CD14-positive monocyte (primary cell): ENCODE data around the gene CXADR. TPM values are rescaled to one million over a fixed set of nuclear protein-coding genes. Genes with fewer than 3 reads are reported as not detected.

Experiments
- DNase-seq, 3 donors: peaks; one replicate each; pipeline ENCODE4 v3.0.0-alpha.2; 2011 to 2022
- H2AFZ ChIP-seq: 2 replicates; pipeline ENCODE4 v1.6.0; 2012; ENCODE audit warnings: mild to moderate bottlenecking, low read depth, low read length, inconsistent platforms; ENCODE audit not compliant: insufficient read depth, poor library complexity, severe bottlenecking
- H3K27ac ChIP-seq, 2 donors: 1 replicate in 1 of 2; 2 replicates in 1 of 2; pipeline ENCODE4 v1.5.1; 2012 to 2013; ENCODE audit warnings: low read length in 2 of 2, control low read depth in 1 of 2, inconsistent platforms in 1 of 2, low read depth in 1 of 2, mild to moderate bottlenecking in 1 of 2
- H3K27me3 ChIP-seq, 2 donors: one replicate each; pipeline versions ENCODE4 v1.6.0 to v1.6.1; 2011 to 2013; ENCODE audit warnings: low read length in 2 of 2; ENCODE audit not compliant: control insufficient read depth in 2 of 2, insufficient read depth in 2 of 2
- H3K36me3 ChIP-seq, 2 donors: replicated peaks in 1 of 2; 1 replicate in 1 of 2; 2 replicates in 1 of 2; pipeline versions ENCODE4 v1.5.1 to v1.6.1; 2012 to 2013; ENCODE audit warnings: low read length in 2 of 2, control low read depth in 1 of 2, inconsistent platforms in 1 of 2, mild to moderate bottlenecking in 1 of 2; ENCODE audit not compliant: insufficient read depth in 2 of 2, control insufficient read depth in 1 of 2
- H3K4me1 ChIP-seq, 2 donors: 1 replicate in 1 of 2; 2 replicates in 1 of 2; pipeline versions ENCODE4 v1.5.1 to v1.6.1; 2012 to 2013; ENCODE audit warnings: low read length in 2 of 2, control low read depth in 1 of 2, inconsistent platforms in 1 of 2, mild to moderate bottlenecking in 1 of 2, moderate library complexity in 1 of 2; ENCODE audit not compliant: insufficient read depth in 2 of 2, control insufficient read depth in 1 of 2
- H3K4me2 ChIP-seq: replicated peaks from 2 replicates; pipeline ENCODE3; 2012; ENCODE audit warnings: low read length, moderate library complexity, mild to moderate bottlenecking; ENCODE audit not compliant: poor library complexity, severe bottlenecking; ENCODE audit errors: extremely low read depth
- H3K4me3 ChIP-seq, 3 experiments: fragments of 200-600 bp in 1 of 3; sonication (generic) in 1 of 3; replicated peaks in 1 of 3; 1 replicate in 2 of 3; 2 replicates in 1 of 3; pipeline ENCODE4 v1.5.1; 2011 to 2013; ENCODE audit warnings: low read length in 3 of 3, mild to moderate bottlenecking in 3 of 3, control low read depth in 2 of 3, low read depth in 2 of 3, inconsistent platforms in 1 of 3, moderate library complexity in 1 of 3
- H3K79me2 ChIP-seq: 2 replicates; pipeline ENCODE4 v1.6.0; 2012; ENCODE audit warnings: mild to moderate bottlenecking, control low read depth, inconsistent platforms, low read length, moderate library complexity; ENCODE audit not compliant: insufficient read depth
- H3K9ac ChIP-seq: 2 replicates; pipeline ENCODE4 v1.6.0; 2017; ENCODE audit warnings: low read length, mild to moderate bottlenecking; ENCODE audit not compliant: insufficient read depth, poor library complexity, severe bottlenecking
- H3K9me3 ChIP-seq, 2 donors: replicated peaks in 1 of 2; 1 replicate in 1 of 2; 2 replicates in 1 of 2; pipeline versions ENCODE4 v1.5.1 to v1.6.1; 2012 to 2013; ENCODE audit warnings: low read length in 2 of 2, control low read depth in 1 of 2; ENCODE audit not compliant: control insufficient read depth in 1 of 2, insufficient read depth in 1 of 2
- H4K20me1 ChIP-seq: 2 replicates; pipeline ENCODE4 v1.6.0; 2012; ENCODE audit warnings: mild to moderate bottlenecking, low read length, control low read depth, moderate library complexity; ENCODE audit not compliant: insufficient read depth
- H3K27ac Mint-ChIP-seq, 7 donors: one replicate each; pipeline ENCODE4 v1.8.0; 2020; ENCODE audit warnings: mild to moderate bottlenecking in 7 of 7, mixed read lengths in 7 of 7, moderate library complexity in 6 of 7, inconsistent platforms in 2 of 7
- H3K27me3 Mint-ChIP-seq, 3 donors: one replicate each; pipeline ENCODE4 v1.8.0; 2021 to 2022; ENCODE audit warnings: low read depth in 3 of 3, mild to moderate bottlenecking in 3 of 3, mixed read lengths in 3 of 3, moderate library complexity in 3 of 3, inconsistent platforms in 1 of 3
- H3K36me3 Mint-ChIP-seq, 2 donors: one replicate each; pipeline ENCODE4 v1.8.0; 2020; ENCODE audit warnings: mixed read lengths in 2 of 2, inconsistent platforms in 1 of 2, mild to moderate bottlenecking in 1 of 2
- H3K4me1 Mint-ChIP-seq: one replicate; pipeline ENCODE4 v1.8.0; 2020; ENCODE audit warnings: mild to moderate bottlenecking, mixed read lengths
- H3K4me3 Mint-ChIP-seq, 2 donors: one replicate each; pipeline ENCODE4 v1.8.0; 2020; ENCODE audit warnings: mild to moderate bottlenecking in 2 of 2, mixed read lengths in 2 of 2, moderate library complexity in 1 of 2
- H3K9me3 Mint-ChIP-seq, 7 donors: one replicate each; pipeline ENCODE4 v1.8.0; 2020 to 2022; ENCODE audit warnings: mixed read lengths in 7 of 7, mild to moderate bottlenecking in 6 of 7, moderate library complexity in 6 of 7, inconsistent platforms in 2 of 7
- WGBS: methylation state at CpG from one replicate; pipeline ENCODE4 v1.1.5; 2013; ENCODE audit warnings: missing lambda C conversion rate; ENCODE audit not compliant: insufficient coverage; 5-methylcytosine and 5-hydroxymethylcytosine counted together
- intact Hi-C, 2 donors: fragments of 100-400 bp; cut with micrococcal nuclease; formaldehyde crosslinking; loops; one replicate each; pipeline versions ENCODE4 v1.15.0 to v1.15.1; 2023
- polyA plus RNA-seq, 3 donors: library from polyadenylated mRNA; depleted of rRNA in 1 of 3; unstranded in 2 of 3; stranded (reverse) in 1 of 3; fragments of 300-500 nt in 2 of 3; fragments of >200 nt in 1 of 3; fragmentation: Illumina TruSeq in 2 of 3; gene quantifications; 1 replicate in 2 of 3; 2 replicates in 1 of 3; pipeline ENCODE4 v1.2.3, GENCODE V29; 2012 to 2021
- TF ChIP-seq, protein P1 (sequence below): fragments of 200-600 bp; IDR thresholded peaks from one replicate; pipeline ENCODE4 v1.8.0; 2022; ENCODE audit warnings: antibody characterized with exemption, mild to moderate bottlenecking

The CXADR gene
- polyA plus RNA-seq, 3 donors, result not detected

DNA sequence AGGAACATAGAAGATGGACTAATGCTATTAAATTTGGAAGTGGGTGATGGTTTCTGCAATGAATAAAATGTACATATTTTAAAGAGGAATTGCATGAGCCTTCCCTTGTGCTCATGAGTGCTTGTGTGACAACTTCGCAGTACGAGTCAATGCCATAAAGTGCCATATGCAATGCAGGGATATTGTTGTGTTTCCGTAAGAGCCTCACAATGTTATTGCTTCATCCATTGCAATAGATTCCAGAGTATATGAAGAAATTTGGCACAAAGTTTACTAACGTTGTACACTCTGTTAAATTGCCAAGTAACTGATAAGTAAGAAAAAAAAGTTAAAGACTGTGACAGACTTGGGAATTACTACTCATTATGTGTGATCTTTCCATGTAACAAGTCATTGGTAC lies 77.6 kb downstream of the CXADR start:
- Mint-ChIP-seq H3K4me3 (no peak overlapping the region), H3K27me3 (peaks cover 0 to 5% (median 0%) of the 10 kb centered on the region in 3 donors)

DNA sequence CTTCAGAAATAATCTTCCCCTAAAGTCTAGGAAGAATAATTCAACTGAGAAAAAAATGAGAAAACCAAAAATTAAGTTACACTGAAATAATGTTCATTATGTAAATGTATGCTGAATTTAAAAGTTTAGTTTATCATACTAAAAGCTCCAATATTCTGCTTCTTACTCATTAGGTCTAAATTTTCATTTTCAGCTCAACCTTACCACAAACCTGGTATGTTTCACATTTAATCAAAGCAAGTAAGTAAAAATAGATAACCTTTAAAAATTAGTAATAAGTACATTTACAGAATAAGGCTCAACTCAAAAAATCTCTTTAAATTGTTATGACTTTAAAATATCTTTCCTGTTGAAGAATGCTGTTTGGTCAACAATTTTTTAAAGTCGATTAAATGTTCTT lies 84.8 kb downstream of the CXADR start:
- Mint-ChIP-seq H3K27me3 (no peaks in the 10 kb centered on the region), H3K9me3 (no peaks in the 10 kb centered on the region), H3K36me3 (peaks cover 45 to 60% of the 10 kb centered on the region in 2 donors), H3K4me1 (no peaks in the 10 kb centered on the region), H3K27ac (no peak overlapping the region), H3K4me3 (no peak overlapping the region)
- Histone ChIP-seq H2AFZ (no peak overlapping the region), H3K9ac (no peak overlapping the region), H3K36me3 (peaks cover 20 to 82% of the 10 kb centered on the region in 2 donors), H3K27ac (no peak overlapping the region), H3K4me1 (no peaks in the 10 kb centered on the region), H3K4me2 (no peak overlapping the region), H3K9me3 (no peaks in the 10 kb centered on the region), H3K4me3 (no peak overlapping the region), H3K79me2 (no peaks in the 10 kb centered on the region), H3K27me3 (no peaks in the 10 kb centered on the region), H4K20me1 (no peaks in the 10 kb centered on the region)
- TF ChIP-seq, protein P1, sequence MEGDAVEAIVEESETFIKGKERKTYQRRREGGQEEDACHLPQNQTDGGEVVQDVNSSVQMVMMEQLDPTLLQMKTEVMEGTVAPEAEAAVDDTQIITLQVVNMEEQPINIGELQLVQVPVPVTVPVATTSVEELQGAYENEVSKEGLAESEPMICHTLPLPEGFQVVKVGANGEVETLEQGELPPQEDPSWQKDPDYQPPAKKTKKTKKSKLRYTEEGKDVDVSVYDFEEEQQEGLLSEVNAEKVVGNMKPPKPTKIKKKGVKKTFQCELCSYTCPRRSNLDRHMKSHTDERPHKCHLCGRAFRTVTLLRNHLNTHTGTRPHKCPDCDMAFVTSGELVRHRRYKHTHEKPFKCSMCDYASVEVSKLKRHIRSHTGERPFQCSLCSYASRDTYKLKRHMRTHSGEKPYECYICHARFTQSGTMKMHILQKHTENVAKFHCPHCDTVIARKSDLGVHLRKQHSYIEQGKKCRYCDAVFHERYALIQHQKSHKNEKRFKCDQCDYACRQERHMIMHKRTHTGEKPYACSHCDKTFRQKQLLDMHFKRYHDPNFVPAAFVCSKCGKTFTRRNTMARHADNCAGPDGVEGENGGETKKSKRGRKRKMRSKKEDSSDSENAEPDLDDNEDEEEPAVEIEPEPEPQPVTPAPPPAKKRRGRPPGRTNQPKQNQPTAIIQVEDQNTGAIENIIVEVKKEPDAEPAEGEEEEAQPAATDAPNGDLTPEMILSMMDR, result no peak
- no peak for DNase-seq
- intact Hi-C loops, result no loop called here
- WGBS, result no CpG with 5 or more reads among the region's 1 CpG

More for the DNA sequence above, 77.6 kb downstream of the CXADR start:
- H3K79me2 ChIP-seq, result no peaks in the 10 kb centered on the region
- H4K20me1 ChIP-seq, result no peaks in the 10 kb centered on the region
- Mint-ChIP-seq H3K27ac (no peak overlapping the region), H3K4me1 (no peaks in the 10 kb centered on the region), H3K9me3 (no peaks in the 10 kb centered on the region), H3K36me3 (peaks cover 18 to 21% of the 10 kb centered on the region in 2 donors)
- peaks cover 11 to 30% of the 10 kb centered on the region in 2 donors for H3K36me3 ChIP-seq
- intact Hi-C loops, result no loop called here
- H3K4me2 ChIP-seq, result no peak overlapping the region
- no peak overlapping the region for H3K4me3 ChIP-seq
- H3K9me3 ChIP-seq, result no peaks in the 10 kb centered on the region
- H3K9ac ChIP-seq, result no peak overlapping the region
- no peak overlapping the region for H3K27ac ChIP-seq
- 85% methylated on average over 2 of the region's 4 CpGs for WGBS
- TF ChIP-seq, protein P1, result no peak
- no peaks in the 10 kb centered on the region for H3K27me3 ChIP-seq
- H3K4me1 ChIP-seq, result no peaks in the 10 kb centered on the region
- no peak overlapping the region for H2AFZ ChIP-seq
- no peak for DNase-seq
